ENCODE measurements around the gene YPEL2.

The YPEL2 gene

DNA sequence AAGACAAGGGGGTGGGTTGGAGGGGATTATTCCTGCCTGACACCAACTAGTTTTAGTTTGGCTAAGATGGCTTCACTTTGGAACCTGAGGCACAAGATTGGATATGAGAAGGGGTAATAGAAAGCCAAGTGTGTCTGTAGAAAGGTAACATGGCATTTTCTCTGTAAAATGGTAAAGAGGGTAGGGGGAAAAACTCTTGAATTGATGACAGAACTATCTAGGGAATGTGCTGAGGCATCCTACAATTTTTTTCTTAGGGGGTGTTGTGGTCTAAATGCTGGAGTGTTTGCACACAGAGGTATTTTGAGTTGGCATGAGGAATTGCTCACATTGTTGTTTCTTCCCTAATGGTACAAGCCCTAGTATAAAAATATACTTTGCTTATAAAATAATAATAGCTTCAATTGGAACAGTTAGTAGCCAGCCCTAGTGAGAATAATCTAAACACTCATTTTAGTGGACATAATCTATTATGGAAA is 25.8 kb downstream of the YPEL2 start:
- DNase-seq (ENCODE audit: low read depth in 2 of 2): no peak

DNA sequence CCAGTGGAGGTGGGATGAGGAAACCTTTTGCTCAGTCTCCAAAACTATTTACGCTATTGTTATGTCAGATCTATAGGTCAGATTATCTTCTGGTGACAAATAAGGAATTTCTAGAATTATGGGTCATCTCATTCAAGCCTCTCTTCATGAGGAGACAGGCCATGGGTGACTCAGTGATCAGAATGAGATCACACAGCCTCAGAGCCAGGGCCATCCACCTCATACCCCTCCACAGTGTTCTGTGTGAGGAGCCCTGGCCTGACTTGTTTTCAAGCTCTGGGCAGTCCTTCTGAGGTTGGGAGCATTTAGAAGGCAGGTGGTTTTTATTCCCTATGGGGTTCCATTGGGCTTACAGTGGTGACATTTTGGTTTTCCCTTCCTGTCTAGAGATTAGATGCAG is 26.5 kb downstream of the YPEL2 start:
- no peak for DNase-seq (ENCODE audit: low read depth in 2 of 2)

DNA sequence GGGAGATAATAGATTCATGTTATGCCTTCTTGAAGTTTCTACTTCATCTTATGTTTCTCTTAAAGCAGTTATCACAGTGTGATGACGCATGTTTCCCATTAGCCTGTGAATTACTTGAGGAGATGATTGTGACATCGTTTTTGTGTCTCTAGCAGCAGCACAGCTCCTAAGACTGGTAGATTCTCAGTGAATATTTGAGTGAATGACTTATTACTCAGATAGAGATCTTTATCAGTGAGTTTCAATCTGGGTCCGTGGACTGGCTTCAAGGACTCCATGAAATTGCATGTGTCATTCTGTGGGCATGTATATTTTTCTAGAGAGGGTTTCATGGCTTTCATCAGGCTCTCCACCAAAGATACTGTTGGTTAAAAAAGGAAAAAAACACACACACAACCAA is 29.9 kb downstream of the YPEL2 start:
- no peak for DNase-seq (ENCODE audit: low read depth in 2 of 2)

DNA sequence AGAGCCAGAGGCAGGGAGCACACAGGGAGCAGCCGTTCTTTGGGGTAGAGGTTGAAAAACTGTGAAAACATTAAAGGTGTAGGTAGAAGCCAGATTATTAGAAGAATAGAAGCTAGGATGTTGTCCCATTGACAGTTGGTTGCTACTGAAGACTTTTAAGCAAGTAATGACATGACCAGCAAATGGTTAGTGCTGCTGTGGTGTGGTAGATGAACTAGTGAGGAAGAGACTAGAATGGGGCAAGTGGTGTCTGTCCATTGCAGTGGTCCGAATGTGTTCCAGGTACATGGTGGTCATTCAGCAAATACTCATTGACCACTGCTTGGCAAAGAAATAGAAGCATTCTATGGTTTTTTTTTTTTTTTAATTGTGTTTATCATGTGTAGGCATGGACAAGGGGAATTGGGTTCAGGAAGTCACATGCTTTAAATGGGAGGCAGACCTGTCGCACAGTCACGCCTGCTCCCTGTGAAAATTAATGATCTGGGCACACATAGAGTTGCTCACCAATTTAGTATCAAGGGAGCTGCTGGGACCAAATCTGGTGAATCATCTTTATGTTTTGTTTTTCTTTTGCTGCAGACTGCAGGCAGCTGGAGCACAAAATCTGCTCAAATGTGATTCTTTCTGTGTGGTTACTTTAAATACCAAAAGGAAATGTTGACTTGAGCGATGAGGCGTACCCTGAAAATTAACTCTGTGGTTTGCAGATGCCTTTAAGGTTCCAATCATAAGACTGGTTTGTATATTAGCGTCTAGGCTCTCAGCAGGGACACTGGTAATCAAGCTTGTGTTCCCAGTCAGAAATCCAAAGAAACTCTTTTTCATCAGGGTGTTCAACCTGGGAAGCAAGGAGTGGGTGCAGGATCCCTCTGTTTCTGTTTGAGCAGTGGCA is 30.7 kb downstream of the YPEL2 start:
- no peak for DNase-seq (ENCODE audit: low read depth in 2 of 2)

DNA sequence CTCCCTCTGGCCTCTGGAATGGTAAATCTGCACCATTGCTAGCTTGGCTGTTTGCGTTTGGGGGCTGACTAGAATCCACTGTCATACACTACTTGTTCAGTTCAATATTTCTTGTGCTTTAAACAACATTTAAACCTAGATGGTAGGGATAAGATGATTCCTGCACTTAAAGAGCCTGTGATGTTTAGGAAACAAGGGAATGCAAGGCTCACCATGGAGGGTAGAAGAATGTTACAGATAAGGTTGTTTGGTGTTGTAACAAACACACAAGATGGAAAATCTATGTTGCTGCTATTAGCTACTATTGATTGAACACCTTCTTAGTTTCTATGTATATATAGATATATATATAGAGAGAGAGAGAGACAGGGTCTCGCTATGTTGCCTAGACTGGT is 31.4 kb downstream of the YPEL2 start:
- DNase-seq (ENCODE audit: low read depth in 2 of 2): no peak

DNA sequence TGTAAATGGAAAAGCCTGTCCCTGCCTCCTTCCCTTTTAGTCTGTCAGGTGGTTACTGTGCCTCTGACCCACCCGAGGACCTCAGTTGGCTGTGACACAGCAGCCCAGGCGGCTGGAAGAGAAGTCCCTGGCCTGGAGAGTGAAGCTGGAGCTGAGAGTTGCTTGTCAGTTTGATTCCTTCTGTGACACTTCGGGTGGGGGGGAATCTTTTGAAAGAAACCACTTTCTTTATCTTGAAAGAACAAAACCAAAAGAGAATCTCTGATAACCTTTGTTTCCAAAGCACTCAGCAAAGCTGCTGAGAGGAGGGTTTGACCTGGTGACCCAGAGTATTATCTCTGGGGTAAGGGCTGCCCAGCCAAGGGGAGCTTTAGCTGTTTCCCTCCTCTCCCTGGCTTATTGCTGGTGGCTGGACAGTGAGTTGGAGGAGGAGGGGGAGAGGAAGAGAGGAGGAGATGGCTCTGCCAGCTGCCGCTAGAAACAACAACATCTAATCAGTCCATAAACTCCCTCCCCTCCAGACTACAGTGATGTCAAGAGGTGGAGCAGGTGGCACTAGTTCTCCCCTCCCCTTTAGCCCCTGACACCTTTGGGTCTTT is 34.0 kb downstream of the YPEL2 start:
- no peak for DNase-seq (ENCODE audit: low read depth in 2 of 2)

DNA sequence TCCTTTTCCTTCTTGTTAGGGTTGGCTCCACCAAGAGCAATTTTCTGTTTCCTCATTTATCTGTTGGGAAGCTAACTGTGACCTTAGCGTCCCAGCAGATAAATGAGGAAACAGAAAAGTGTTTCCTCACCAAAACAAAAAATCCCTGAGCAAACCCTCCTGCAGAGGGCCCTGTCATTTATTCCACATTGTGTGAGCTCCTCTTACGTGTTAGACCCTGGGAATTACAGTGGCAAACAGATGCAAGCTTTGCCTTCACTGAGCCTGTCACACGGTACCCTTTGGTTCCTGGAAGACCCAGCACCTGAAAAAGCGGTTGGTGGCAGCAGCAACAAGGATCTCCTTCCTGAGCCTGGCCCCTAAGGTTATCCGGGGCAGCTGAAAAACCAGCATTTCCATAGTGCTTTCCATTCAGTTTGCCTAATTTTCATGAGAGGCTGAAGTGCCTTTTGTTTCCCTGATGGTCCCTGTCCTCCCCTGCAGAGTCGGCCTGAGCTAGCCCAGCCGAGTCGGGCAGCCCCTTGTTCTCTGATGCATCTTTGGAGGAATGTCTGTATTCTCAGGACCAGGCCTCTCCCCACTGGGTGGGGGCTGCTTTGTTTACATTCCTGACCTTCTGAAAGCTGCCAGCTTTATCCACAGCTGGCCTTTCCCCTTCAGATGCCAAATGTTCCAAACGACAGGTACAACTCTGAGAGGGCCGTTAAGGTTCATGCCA is 34.7 kb downstream of the YPEL2 start:
- DNase-seq (ENCODE audit: low read depth in 2 of 2): no peak

DNA sequence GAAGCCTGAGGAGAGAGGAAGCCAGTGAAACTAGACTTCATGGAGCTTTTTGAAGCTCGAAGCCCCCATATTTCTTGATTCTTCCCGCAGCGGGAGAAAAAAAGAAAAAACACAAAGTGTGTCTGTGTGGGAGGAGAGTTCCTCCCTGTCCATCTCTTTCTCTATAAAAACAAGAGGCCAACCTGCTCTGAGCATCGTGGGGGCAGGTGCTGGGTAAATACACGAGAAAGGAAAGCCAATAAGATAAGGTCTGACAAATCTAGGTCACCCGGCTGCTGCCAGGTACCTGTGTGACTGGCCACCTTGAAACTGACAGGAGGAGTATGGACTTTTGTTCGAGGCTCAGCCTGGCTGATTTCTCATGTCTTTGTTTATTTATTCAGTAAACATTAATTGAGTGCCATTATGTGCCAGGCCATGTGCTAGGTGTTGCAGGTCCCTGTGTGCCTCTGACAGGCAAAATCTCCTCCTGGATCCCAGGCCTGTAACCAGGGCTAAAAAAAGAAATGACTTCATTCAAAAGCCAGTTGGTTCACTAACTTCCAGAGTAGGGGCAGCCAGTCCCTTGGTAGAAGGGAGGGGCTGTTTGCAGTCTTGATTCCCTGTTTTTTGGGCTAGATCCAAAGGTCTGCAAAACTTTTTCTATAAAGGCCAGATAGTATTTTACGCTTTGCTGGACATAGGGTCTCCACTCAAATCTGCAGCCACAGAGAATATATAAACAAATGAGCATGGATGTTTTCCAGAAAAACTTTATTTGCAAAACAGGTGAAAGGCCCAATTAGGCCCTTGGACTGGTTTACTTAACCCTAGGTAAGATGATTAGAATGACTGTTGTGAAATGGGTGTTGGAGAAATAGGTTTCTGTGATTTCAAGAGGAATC is 35.6 kb downstream of the YPEL2 start:
- DNase-seq (ENCODE audit: low read depth in 2 of 2): no peak

DNA sequence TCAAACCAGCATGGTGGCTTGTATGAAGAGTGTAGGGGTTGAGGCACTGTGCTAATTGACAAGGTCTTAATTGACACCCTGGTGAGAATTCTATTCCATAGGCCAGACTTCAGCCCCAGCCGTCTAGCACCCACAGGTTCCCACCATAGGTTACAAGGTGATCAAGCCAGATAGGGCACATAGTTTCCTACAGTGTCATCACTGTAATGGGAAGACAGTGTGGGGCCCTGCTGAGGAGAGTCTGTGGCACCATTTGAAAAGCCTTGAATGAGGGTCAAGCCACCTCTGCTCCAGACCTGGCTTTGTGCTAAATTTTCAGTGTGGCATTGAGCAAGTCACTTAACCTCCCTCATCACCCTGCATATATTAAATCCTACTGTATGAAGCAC is 36.2 kb downstream of the YPEL2 start:
- DNase-seq (ENCODE audit: low read depth in 2 of 2): no peak

DNA sequence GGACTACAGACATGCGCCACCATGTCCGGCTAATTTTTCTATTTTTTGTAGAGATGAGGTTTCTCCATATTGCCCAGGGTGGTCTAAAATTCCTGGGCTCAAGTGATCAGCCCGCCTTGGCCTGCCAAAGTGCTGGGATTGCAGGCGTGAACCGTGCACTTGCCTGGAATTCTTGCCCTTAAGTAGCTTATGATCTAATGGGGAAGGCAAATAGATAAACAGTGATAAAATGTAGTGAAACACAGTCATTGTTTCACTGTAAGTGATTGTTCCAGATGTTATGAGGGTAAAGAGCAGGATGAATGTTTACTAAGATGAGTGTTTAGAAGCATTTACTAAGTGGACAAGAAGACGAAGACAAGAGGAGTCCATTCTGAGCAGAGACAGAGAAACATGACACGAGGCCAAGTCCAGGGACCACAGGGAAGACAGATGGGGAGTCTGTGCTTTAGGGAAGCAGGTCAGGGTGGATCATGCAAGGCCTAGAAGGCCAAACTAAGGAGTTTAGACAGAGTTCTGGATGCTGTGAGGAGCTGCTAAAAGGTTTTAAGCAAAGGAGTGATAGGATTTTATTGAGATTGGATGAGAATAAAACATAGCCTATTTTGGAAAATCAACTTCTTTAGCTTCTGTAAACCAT is 36.9 kb downstream of the YPEL2 start:
- no peak for DNase-seq (ENCODE audit: low read depth in 2 of 2)

DNA sequence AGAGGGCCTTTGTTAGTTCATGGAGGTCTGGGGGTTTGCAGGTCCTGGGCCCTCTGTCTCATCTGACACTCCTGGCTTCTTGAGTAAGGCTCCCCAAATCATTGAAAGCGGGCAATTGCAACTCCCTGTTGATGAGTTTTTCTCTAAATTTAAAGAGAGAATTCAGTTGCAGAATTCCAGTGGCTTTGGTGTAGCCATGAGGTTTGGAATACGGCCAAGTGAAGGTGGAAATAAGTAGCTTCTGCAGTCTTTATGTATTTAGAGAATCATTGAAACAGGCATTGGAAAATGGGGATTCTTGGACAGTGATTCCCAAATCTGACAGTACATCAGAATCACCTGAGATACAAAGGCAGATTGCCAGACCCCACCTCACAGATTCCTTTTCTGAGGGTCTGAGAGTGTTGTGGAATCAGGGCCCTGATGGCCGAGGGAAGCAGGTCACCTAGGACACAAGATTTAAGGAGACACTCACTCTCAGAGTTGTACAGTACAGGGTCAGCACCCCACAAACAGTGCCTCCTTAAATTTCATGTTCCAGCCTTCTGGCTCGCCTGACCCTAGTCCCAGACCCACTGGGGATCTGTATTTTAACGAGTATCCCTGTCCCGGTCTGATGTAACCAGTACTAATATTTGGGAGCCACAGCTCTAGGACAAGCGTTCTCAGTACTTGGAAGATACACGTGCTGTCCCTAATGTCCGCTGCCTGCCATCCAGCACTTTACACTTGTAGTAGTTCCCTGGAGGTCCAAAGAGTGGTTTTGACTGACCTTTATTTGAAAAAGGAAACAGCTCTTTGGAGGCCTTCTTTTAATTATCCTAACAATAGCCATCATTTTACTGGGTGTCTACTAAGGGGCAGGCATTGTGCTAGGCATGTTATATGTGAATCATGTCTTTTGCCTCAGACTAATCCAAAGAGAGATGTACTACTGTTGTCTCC is 37.8 kb downstream of the YPEL2 start:
- no peak for DNase-seq (ENCODE audit: low read depth in 2 of 2)

DNA sequence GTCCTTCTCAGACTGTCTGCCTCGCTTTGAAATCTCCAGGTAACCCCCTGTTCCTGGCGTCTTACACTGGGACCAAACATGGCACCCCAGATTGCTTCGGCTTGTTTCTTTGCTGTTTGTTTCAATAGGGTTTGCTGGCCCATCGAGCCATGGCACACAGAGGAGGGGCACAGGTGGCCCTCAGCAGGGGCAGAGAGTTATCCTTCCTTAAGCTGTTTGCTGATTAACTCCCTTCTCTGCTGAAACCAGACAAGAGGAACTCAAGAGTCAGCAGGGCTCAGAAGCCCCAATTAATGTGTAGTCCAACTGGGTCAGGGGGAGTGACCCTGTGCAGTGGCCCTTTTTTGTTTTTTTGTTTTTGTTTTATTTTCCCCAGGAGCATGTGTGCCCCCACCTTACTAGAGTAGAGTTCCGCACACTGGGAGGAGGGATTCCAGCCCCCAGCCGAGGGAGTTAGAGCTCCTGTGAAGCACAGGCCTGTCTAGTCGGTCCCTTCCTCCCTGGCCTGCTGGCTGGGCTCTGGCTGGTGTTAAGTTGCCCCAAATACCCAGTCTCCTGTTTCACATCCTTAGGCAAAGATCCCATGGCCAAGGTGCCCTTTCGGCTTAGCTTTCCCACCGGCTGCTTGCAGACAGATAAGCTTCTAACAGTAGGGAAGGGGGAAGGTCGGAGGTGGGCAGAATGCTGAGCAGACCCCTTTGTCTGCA is 39.3 kb downstream of the YPEL2 start:
- DNase-seq (ENCODE audit: low read depth in 2 of 2): no peak

DNA sequence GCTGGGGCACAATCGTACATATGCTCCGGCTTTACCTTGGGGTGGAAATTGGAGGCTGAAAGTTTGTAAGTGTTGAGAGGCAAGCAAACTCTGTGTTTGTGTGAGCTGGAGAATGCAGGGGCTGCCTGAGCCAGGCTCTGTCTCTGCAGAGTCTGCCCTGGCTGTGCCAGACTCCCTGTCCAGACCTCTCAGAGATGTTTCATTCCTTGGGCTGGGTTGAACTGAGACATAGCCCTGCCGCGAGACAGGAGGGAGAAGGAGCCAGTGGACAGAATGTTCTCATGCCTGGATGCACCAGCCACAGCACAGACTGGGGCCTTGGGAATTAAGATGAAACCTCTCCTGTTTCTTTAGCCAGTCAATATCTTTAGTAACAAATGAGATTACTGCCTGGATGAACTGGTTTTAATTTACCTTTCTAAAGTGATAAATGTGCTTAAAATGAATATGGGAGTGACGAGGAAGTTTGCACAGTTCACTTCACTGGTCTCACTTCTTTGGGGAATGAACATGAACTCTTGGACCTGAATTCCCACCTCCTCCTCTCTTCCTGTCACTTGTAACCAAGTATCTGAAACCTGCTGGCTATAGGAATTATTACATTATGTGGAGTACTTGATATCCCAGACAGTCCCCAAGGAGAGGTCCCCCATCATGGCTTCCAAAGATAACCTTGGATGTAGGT is 40.1 kb downstream of the YPEL2 start:
- no peak for DNase-seq (ENCODE audit: low read depth in 2 of 2)

DNA sequence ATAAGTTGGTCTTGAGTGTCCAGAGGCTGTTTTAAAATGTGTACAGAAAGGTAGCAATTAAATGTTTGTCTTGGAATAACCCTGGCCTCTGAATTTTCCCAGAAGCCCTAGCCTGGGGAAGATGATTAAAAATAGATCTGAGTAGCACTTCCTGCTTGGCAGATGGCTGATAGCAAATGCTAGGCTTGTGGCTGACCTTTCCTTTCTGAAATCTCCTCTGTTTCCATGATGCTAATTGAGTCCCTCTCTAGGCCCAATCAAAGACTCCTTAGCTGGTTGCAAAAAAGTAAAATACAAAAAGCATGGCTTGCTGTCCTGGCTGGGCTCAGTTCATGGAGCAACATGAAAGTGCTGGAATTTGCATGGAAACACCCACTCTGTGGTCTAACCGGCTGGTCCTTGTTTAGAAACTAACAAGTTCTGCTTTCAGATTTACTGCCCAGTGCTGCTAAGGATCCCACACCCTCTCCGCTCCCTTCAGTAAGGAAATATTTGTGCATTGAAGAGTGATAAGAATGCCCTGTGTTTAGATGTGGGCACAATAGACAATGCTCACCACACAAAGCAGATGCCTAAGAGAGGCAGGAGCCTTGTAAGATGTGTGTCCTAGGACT is 40.8 kb downstream of the YPEL2 start:
- DNase-seq (ENCODE audit: low read depth in 2 of 2): no peak

DNA sequence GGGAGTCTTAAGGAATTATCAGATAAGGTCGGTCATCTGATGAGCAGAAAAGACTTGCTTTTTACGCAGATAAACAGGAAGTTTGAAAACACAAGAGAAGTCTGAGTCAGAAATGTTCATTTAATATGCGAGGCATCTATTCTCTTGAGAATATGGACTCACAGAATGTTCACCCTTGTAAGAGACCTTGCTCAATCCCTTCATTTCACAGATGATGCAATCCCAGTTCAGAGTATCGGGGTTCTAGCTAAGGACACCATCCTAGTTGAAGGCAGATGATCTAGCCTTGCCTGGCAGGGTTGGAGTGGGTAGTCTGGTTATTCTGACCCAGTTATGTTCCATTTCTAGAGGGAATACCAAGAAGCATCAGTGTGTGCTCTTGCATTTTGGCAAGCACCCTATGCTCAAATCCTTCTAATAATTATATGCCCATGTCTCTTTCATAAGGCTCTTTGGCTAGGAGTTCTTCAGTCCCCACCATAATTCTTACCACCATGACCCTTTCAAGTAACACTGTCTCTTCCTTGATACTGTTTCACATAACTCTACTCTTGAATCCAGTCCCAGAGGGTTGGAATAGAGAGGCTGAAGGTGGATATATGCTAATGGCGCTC is 42.5 kb downstream of the YPEL2 start:
- DNase-seq (ENCODE audit: low read depth in 2 of 2): no peak

DNA sequence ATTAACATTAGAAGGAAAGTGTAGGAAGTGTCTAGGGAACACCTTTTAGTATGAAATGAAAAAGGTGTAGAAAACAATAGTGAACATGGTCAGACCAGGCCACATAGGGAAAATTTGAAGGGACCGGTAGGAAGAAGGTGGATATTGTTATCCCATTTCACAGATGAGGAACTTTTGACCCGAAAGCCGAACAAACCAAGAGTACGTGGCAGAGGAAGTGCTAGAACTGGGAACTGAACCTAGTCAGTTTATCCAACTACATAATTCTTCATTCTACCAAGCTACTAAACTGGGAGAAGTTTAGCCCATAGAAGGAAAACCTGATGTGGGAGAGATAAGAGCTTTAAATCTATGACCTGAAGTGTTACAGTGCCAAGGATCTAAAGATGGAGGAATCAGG is 43.2 kb downstream of the YPEL2 start:
- no peak for DNase-seq (ENCODE audit: low read depth in 2 of 2)

DNA sequence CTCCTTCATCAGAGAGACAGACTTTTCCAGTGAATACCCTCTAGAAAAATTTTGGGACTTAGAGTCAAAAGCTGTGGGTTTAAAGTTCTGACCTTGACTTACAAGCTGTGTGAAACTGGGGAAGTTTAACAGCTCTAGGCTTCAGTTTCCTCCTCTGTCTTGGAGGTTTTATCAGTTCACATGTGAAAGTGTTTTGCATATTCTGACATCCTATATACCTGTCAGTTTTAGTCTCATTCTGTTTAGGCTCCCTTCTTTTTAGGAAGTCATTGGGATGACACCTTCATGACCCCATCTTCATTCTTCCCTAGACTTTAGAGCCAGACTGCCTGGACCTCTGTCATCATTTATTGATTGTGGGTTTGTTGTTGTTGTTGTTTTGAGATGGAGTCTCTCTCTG is 44.4 kb downstream of the YPEL2 start:
- no peak for DNase-seq (ENCODE audit: low read depth in 2 of 2)

DNA sequence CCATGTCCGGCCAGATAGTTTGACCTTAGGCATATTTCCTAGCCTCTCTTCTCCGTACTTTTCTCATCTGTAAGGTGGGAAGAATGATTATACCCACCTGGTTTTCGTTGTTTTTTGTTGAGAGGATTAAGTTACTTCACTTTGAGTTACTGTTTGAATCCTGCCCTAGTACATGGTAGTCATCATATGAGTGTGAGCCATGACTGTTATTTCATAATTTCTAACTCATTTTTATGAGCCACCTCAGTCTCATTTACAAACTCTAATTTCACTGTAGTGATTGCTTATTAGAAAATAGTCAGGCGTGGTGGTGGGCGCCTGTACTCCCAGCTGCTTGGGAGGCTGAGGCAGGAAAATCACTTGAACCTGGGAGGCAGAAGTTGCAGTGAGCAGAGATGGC is 45.1 kb downstream of the YPEL2 start:
- DNase-seq (ENCODE audit: low read depth in 2 of 2): no peak

Measured in activated CD8-positive, alpha-beta memory T cell treated with anti-CD3 and anti-CD28 coated beads for 4 hours (primary cell).